ENCODE results near the gene RHOF. TPM values are rescaled to one million over a fixed set of nuclear protein-coding genes. Genes with fewer than 3 reads are reported as not detected.
A peak's percentile ranks its signal among the peaks of the same experiment; 100 is the strongest.
"Not testable (repeated sequence)": the region's sequence is repeated elsewhere in the genome, so short reads cannot be mapped to it uniquely, and the experiment has no call there.

RHOF gene
- total RNA-seq, 4 donors from 2014 or later, result 4.8 to 11.4 (median 9.5) TPM

DNA sequence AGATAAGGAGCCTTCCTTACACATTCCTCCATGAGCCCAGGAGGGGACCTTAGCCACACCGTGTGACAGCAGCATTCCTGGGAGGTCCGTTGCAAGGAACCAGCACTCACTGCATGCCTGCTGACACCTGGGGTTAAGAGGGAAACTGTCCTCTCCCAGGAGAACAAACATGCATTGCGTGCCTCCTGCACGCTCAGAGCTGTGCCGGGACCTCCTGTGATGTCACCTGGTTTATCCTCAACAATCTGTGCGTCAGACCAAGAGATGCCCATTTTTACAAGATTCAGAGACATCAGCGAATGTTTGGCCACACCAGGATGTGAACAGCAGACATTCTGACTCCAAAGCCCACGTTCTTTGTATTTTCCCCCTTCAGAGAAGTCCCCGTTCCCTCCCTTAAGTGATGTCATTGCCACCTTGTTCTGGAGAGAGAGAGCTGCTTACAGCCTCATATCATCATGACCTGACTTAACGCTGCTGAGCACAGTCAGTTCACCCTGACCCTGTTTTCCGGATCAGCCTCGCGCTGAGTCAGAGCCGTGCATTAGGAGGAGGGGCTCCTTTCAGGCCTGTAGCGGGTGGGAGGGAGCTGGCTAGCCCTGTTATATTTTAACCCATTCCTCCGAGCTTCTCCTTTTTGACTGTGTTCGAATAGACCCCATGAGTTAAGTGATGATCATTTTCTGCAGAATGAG is 44.8 kb downstream of the RHOF start:
- ATAC-seq (ENCODE audit: low FRiP score) (peak; percentile 91), DNase-seq (ENCODE audit: low spot score) (no peak)
- TF ChIP-seq, protein P1, sequence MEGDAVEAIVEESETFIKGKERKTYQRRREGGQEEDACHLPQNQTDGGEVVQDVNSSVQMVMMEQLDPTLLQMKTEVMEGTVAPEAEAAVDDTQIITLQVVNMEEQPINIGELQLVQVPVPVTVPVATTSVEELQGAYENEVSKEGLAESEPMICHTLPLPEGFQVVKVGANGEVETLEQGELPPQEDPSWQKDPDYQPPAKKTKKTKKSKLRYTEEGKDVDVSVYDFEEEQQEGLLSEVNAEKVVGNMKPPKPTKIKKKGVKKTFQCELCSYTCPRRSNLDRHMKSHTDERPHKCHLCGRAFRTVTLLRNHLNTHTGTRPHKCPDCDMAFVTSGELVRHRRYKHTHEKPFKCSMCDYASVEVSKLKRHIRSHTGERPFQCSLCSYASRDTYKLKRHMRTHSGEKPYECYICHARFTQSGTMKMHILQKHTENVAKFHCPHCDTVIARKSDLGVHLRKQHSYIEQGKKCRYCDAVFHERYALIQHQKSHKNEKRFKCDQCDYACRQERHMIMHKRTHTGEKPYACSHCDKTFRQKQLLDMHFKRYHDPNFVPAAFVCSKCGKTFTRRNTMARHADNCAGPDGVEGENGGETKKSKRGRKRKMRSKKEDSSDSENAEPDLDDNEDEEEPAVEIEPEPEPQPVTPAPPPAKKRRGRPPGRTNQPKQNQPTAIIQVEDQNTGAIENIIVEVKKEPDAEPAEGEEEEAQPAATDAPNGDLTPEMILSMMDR (IDR thresholded peaks at IDR 0.05), result no peak

DNA sequence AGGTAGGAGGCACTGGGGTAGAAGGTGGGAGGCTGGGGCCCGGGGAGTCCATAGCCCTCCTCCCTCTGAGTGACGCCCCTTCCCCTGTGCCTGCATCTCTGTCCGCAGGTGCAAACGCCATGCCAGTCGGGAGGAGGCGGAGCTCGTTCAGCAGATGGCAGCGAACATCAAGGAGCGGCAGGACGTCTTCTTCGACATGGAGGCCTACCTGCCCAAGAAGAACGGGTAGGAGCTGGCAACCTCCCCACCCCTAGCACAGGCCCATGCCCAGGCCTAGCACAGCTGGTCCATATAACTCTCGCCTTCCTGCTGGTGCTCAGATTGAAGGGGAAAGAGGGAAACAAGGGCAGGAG is 45.3 kb downstream of the RHOF start:
- TF ChIP-seq, protein P1 (IDR thresholded peaks at IDR 0.05), result no peak
- ATAC-seq (ENCODE audit: low FRiP score) (no peak), DNase-seq (ENCODE audit: low spot score) (no peak)

DNA sequence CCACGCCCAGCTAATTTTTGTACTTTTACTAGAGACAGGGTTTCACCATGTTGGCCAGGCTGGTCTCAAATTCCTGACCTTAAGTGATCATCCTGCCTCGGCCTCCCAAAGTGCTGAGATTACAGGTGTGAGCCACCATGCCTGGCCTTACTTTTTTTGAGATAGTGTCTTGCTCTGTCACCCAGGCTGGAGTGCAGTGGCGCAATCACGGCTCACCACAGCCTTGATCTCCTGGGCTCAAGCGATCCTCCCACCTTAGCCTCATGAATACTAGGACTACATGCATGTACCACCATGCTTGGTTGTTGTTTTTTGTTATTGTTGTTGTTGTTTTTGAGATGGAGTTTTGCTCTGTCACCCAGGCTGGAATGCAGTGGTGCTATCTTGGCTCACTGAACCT is 47.9 kb downstream of the RHOF start:
- ATAC-seq (ENCODE audit: low FRiP score); DNase-seq (ENCODE audit: low spot score): not testable (repeated sequence)

DNA sequence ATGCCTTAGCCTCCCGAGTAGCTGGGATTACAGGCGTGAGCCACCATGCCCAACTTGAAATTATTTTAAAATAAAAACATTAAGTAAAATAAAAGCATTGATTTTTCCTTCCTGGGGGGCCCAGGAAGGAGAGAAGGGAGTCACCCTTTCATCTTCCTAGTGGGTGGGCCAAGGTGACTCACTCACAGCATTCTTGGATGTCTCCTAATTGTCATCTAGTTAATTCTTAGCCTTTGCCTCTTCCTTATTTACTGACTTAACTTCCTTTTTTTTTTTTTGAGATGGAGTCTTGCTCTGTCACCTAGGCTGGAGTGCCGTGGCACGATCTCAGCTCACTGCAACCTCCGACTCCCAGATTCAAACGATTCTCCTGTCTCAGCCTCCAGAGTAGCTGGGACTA is 51.7 kb downstream of the RHOF start:
- ATAC-seq (ENCODE audit: low FRiP score), result no peak

DNA sequence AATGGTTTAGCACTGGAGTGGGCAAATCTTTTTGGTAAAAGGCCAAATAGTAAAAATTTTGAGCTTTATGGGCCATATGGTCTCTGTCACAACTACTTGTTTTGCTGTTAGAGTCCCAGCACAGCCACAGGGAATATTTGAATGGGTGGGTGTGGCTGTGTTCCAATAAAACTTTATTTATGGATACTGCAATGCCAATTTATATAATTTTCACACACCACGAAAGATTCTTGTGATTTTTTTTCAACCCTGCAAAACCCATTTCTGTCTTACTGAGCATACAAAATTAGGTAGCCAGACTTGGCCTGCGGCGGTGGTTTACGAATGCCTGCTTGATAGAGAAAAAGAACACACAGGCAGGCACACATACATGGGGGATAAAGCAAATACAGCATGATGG is 52.6 kb downstream of the RHOF start:
- no peak for DNase-seq (ENCODE audit: low spot score)
- ATAC-seq (ENCODE audit: low FRiP score), result no peak
- TF ChIP-seq, protein P1 (IDR thresholded peaks at IDR 0.05), result no peak

More for the DNA sequence above, 51.7 kb downstream of the RHOF start:
- TF ChIP-seq, protein P1 (IDR thresholded peaks at IDR 0.05), result no peak
- no peak for DNase-seq (ENCODE audit: low spot score)

DNA sequence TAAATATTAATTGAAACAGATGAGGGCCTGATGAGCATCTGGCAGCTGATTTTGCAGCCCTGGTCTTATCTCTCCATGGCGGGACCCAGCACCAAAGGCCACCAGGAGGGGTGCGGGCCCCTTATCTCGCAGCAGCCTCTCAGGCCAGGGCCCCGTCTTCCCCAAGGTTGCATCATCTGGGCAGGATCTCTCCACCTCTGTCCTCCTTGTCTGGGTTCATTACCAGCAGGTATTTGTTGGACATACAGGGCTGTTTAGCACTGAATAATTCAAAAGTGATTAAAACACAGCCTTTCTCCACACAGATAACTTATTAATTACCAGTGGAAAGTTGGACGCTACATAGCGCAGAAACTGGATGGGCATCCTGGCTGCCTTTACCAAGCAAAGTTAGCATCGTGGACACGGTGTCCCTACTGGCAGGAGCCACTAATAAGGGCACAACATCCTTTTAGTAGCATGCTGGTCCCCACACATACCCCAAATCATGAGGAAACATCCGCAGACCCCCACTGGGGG is 55.1 kb downstream of the RHOF start:
- ATAC-seq (ENCODE audit: low FRiP score) (no peak), DNase-seq (ENCODE audit: low spot score) (no peak)

DNA sequence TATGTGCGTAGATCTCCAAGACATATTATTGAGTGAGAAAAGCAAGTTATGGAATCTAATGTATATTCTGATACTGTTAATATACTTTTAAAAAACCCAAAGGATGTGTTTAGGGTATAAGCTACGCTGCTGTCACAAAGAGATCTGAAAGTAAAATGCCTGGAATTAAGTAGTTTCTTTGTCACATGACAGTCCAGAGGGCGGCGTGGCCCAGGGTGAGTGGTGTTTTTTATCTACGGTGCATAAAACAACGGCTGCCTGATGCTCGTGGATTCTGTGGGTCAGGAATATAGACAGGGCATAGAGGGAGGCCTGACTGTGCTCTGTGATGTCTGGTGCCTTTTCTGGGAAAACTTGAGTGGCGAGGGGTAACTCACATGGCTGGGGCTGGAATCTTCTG is 59.6 kb downstream of the RHOF start:
- DNase-seq (ENCODE audit: low spot score) (no peak), ATAC-seq (ENCODE audit: low FRiP score) (no peak)
- TF ChIP-seq, protein P1 (IDR thresholded peaks at IDR 0.05), result no peak

More for the DNA sequence above, 55.1 kb downstream of the RHOF start:
- TF ChIP-seq, protein P1 (IDR thresholded peaks at IDR 0.05), result no peak
